ENCODE measurements around the gene LSM4.

GRCh38 chr19:18284712-18285360 lies 38.0 kb downstream of the LSM4 start:
- TF ChIP-seq RAD21 (IDR thresholded peaks at IDR 0.05; ENCODE audit: low read depth) (no peak), EP300 (IDR thresholded peaks at IDR 0.05; ENCODE audit: borderline replicate concordance) (no peak)
